GM19023 (cell line): Measurements from ENCODE around the gene NFIB.

ENCODE experiments used
- ATAC-seq: cut with Tn5 transposase; IDR thresholded peaks from one replicate; pipeline ENCODE4 v1.9.1; 2021; ENCODE audit warnings: mild to moderate bottlenecking, moderate library complexity; ENCODE audit not compliant: unreplicated experiment

The NFIB gene

DNA sequence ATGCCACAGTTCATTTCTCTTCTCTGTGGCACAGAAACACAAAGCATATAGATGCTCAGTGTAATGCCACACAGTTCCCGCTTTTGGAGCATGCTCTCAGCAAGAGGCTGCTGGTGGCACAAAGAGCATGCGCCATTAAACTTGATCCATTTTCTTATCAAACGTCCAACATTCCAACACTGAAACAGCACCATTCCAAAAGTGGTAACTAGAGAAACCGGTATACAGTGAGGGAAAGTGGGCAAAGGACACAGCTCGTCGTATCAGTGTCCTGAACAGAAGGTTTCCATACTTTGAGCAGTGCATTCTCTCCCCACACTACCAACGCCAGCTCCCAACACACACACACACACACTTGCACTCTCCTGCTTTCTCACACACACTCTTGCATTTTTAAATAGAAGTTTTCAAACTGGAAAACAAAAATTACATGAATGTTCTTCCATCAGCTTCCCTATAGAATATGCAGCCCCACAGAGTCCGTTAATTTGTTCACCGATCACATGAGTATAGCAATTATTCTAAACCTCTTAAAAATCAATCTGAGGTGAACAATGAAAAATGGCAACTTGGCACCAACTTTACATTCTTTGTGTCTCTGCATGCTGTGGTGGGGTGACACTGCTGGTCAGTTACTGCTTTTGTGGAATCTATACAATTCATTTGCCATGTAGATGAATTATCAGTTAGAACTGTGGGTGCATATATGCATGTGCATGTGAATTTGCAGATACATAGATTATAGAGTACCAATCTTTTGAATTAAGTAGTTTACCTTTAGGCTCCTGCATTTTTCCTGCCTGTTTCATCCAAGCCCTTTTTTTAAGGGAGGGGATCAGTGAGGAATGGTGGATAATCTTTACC lies 5.7 kb downstream of the NFIB start:
- ATAC-seq, result no peak

DNA sequence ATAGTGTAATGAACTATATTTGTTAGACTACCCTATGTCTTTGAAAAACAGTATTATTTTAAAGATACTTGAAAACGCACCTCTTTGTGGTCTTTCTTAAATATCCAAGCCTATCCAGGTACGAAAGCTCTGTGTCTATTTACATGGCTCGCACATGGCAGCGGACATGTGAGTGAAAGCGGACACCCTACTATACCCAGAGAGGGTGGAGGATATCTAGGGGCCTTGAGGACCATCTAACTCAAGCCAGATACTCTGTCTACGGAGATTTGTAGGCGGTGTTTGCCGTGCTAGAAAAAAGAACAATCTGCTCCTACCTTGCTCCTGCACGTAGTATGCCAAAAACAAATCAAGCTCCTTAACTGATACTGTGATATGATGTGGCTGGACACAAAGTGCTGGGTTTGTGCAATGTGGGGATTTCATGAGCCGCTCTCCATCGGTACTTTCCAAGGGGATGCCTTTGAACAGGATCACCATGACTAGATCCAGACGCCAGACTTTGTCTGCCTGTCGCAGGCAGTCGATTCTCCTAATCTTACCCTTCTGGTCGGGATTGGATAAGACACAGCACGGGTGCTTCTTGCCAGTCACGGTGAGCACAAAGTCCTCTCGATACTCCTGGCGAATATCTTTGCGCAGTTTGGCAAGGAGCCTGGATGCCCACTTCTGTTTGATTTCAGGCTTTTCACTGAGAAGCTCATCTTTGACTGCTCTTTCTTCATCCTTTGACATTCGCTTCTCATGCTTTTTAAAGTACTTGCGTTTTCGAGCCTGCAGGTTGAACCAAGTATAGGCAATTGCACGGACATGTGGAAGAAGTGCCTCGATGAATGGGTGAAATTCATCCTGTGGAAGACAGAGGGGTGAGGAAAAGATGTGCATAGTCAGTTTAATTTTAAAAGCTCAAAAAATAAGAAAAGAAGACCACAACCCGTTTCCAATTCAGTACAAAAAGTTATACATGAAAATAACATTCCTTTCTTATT lies 7.0 kb downstream of the NFIB start:
- no peak for ATAC-seq

DNA sequence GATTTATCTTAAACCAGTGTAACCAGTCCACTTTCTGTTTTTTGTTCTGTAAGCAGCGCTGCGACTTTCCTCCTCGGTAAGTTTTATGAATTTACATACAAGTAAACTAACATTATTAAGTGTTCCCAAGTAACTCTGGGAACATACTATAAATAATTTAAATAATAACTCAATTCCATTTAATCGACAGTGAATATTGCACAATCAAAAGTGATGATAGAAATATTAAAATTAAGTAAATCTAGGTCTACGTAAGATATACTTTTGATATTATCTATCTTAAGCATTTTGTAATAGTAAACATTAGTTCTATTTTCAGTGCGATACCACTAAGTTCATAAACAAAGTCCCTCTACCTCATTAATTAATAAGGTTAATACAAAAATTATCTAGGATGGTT lies 7.8 kb downstream of the NFIB start:
- ATAC-seq, result no peak

DNA sequence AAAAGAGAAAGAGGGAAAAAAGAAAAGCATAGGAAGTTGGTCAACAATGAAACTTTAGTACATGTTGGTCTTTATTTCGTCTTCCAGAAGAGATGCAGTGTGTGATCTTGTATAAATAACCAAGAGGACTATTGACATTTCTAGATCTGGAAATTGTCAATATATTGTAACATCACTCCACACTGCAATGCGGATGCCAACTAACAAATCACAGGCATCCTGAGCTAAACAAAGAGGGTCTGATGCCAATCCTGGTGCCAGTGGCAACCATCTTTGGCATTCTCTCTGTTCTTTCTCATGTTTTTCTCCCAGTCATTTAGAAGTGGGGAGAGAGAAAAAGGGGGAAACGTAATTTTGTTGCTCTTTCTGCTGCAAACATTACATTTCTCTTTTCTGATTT lies 9.7 kb downstream of the NFIB start:
- ATAC-seq, result no peak

DNA sequence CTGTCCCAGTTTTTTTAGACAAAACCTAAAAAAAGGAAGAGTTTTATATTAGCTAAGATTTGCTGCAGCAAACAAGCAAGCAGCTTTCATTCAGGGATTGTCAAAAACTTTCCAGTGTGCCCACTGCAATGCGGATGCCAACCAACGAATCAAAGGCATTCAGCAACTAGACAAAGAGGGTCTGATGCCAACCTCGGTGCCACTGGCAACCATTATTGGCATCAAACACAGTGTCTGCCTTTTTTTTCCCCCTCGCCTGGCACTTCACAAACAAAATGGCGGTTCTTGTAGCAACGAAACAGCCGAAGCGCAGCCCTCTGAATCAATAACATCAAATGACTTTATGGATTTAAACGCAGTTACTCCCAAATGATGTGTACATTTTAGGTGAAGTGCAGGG lies 10.4 kb downstream of the NFIB start:
- ATAC-seq, result no peak

DNA sequence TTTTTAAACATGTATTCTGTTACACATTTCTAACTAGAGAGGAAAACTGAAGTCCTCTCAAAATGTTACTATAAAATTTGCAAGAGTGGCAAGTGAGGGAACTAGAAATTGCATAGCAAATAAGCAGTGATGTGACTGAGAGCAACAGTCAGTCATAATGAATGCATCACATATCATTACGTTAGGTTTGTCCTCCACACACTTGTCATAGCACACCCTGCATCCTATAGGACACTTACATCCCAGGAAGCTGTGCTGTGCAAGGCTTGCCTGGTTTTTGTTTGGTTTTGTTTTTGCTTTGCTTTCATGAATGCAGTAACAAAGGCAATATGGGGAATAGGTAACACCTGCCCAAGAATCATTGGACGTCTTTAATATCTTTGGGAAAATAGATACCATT lies 10.8 kb downstream of the NFIB start:
- ATAC-seq, result no peak

DNA sequence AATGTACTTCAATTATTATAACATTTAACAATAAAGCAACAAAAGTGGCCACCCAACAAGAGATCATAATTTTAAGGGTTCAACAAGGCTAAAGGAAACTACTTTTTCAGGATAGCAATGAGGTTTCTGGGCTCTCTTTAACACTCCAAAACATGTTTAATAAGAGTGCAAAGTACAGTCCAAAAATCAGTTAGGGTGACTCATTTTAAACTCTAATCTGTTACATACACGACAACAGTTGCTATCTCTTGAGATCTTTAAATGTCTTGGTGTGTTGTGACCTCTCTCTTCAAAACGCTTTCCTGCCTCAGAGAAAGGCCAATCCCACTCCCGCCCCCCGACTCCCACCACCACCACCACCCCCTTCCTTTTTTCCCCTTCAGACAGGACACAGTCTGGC lies 11.5 kb downstream of the NFIB start:
- ATAC-seq, result no peak

DNA sequence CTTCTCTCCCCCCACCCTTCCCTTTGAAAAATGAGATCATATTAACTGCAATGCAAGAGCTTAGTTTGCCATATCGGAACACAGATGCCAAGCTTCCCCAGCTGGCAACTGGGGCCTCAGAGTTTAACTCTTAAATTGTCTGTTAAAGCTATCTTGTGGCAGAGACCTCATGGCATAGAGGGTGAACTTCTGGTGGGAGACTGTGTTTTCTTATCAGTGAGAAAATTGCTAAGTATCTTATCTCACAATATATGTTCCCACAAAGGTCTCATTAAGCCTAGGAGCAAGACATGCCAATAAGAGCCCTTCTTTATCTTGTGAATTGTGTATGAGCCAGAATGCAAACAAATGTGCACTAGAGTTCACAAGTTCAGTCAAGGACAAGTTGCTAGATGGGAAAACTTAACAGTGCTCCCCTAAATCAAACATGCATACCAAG lies 12.3 kb downstream of the NFIB start:
- no peak for ATAC-seq

DNA sequence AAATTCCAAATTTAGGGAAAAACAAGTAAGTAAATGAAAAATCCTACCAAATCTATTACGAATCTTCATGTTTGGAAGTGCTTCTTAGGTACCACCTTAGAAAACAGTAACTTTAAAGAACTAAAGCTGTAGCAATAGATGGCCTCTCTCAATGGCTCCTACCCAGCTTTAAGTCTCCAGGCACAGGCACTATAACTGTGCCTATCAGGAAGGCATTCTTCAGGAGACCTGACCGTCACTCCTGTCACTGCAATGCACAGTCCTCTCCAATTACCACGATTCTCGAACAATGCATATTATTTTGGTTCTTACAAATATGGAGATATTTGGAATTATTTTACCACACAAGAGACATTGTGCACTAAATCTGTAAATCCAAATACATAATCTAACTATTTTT lies 12.9 kb downstream of the NFIB start:
- no peak for ATAC-seq

DNA sequence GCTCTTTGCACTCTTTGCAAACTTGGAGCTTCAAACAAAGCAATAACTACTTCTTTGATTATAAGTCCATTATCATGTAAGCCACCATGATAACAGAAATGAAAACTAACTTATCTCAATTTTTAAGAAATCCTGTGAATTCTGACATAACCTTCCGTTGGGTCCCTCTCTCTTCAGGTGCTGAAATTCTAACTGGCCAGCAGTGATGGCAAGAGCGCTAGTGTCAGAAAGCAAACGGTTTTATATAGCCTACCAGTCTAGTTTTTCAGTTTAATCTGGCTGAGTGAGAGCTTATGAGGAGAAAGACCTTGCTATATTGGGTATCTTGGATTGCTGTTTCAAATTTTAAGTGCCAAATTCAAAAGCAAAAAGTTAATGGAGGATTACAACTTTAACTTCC lies 13.4 kb downstream of the NFIB start:
- no peak for ATAC-seq

DNA sequence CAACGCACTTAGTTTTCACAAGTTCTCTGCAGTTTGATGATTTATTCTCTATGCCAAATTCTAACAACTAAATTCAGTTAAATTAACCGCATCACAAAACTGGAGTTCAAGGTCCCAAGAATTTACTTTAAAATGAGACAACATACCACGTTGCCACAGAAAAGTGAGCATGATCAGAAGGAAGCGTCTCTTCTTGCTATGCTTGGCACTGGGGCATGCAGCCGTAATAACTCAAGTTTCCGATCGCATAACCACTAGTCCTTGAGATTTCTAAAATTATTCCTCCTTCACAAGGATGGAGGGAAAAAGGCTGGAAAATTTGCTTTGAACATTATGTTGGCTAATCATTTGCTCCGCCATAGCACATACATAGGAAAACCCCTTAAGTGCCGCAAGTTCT lies 13.9 kb downstream of the NFIB start:
- no peak for ATAC-seq

DNA sequence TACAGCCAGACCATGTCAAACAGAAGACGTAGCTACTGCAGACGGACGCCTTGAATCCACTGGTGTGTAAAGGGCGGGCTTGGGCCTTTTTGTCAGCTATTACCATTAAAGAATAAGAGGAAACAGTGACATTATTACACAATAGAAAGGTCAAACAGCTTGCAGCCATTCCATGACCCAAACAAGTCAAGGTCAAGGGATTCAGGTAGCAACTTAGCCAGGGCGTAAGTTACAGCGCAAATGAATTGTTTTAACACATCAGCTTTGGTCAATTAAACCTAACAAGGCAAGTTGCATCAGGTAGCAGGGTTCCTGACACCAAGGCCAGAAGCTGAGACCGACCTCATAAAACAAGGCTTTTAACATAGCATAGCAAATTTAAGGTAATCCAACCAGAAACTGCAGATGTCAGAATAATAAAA lies 15.3 kb downstream of the NFIB start:
- no peak for ATAC-seq

DNA sequence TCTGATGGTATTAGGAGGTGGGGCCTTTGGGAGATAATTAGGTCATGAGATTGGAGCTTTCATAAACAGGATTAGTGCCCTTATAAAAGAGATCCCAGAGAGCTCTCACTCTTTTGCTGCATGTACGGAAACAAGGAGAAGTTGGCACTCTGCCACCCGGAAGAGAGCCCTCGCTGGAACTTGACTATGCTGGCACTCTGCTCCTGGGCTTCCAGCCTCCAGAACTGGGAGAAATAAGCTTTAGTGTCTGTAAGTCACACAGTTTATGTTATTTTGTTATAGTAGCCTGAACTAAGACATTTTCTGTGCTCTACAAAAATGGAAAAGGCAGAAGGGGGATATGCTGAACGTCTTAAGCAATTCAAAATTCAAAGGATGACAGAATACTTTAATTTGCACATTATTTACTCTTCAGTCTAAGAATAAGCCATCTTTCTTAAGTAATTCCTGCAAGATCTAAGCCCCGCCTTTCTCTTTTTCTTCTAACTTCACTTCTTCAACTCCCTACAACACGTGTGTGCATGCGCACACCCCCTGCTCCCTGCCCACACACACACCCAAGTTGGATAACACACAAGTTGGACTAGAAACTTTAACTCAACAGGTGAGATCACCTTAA lies 17.3 kb downstream of the NFIB start:
- no peak for ATAC-seq

DNA sequence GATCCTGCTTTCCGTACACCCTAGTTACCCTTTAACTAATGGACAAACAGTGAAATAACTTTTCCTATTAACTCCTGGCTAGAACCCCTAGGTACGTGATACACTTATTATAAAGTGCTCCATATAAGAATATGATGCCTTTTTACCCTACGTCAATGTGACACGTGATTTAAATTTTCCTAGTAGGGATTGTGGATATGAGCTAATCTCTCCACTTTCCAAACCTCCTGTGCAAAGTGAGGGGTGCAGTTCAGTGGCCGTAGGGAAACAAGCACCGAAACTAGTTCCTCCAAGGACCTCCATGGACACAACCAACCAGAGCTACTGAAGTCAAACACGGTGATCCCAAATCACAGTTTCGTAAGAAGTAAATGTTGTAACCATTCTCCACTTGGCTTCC lies 19.3 kb downstream of the NFIB start:
- ATAC-seq, result no peak

DNA sequence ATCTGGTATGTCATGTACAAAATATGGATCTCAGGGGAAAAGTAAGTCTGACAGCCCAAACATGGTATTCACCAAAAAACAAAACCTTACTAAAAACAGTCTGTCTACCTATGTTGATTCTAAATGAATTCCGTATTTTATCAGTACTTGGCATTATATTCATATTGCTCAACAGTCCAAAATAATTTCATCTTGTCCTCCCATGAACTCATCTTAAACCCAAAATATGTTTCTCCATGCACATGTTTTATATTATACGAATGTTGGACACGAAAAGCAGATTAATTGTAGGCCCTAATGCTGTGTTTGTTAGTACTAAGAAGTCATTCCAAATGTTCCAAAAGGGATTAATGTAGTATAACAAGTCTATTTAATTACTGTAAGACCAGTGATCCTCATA lies 20.1 kb downstream of the NFIB start:
- no peak for ATAC-seq

DNA sequence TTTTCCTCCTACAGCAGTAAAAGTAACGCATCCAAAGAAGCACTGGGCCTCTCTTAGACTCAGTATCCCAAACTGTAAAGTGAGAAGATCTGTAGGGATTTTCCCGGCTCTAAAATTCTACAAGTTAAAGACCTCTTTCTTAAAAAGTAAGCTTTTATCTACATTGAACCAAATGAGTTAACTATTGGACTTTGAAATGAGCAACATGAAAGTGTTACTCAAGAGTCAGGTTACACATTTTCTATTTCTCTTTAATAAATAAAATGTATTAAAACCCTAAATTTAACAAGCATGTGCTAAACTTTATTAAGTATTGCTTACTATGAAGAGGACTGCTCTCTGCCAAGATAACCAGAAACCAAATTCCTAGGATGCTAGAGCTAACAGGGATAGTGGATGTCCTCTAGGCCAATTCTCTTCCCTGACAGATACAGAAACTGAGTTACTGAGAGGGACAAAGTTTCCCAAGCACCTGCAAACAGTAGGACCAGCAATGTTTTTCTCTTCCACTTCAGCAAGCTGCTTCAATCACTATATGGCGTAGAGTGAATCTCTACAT lies 21.7 kb downstream of the NFIB start:
- no peak for ATAC-seq

DNA sequence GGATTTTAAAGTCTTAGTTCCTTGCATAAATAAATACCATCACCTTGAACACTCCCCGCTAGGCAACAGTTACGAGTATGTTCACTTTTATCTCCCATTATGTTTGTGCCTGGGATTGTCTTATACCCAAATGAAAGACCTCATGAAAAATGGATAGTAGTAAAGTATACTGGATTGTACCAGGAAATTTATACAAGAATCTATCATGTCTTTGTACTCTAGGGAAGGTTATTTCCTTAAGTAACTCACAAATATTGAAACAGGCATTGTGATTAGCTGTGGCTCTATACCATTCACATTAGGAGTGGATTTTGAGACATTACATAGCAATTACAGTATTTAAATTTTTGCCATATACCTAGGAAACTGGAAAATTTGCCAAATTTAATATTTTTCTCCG lies 24.0 kb downstream of the NFIB start:
- no peak for ATAC-seq

DNA sequence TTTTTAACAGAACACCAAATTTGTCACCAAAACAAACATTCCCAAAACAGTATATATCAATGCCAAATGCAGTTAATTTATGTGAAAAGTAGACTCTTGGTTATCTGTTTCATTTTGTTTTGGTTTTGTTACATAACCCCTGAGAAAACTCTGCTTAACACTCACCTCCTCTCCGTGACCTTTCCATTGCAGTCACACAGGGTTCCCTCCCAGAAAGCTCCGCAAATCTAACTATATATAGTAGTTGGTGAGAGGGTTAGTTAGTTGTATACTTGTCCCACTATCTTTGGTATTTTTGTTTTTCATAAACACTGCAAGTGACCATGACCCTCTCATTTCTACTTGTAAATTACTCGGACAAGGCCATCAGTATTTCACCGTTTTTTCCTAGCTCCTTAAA lies 25.5 kb downstream of the NFIB start:
- ATAC-seq, result no peak

DNA sequence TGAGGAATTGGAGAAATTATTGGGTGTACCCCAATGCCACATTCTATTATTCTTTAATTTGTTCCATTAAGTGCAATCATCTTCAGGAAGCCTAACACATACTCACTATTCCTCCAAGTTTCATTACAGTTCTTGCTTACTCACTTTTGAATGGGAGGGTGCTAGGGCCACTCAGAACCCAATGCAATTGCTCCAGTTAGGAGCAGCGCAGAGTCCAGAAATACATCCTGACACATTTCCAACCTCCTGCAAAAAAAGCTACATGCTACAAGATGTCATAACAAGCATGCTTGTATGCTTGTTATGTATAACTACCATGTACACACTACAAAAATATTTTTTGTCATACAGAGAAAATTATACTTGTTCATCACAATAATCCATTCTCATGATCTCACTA lies 27.8 kb downstream of the NFIB start:
- ATAC-seq, result no peak

DNA sequence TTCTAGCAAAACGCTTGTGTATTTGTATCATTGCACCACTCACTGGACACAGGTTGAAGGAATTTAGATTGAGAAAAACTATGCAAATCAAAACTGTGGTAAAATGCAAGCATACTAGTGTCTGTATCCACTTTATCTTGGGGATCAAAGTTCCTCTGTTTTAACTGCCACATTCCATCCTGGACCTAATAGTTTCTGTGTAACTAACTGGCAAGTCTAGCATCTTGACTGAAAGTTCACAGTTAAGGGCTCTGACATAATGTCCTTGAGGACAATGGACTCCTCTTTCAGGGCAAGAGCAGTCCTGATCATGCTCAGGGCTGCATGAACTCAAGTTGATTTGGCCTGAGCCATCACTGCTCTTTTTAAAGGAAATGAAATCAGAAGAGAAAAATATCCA lies 30.7 kb downstream of the NFIB start:
- no peak for ATAC-seq

DNA sequence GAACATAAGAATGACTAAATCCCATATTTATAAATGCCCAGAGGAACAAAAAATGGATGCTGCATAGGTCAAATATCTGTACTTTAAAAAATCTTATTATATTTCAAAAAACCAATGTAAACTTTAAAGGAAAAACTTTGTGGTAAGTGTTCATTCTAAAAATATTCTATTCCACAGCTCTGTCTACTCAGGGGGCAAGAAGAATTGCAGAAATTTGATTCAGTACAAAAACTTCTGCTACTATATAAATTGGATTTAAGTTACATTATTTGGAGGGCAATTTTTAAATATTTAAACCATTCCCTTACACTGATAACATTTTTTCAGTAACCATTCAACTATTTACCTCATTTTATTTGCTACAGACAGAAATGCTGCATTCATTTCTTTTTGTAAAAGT lies 32.1 kb downstream of the NFIB start:
- no peak for ATAC-seq
